ENCODE data around the gene LTBP1. TPM values are rescaled to one million over a fixed set of nuclear protein-coding genes. Genes with fewer than 3 reads are reported as not detected.

Gene LTBP1
- total and polyA plus RNA-seq, 10 of the 15 experiments (the other 5 are each of a cell fraction or from before 2014, with no cell fraction given) = 0.01 to 0.28 (median 0.12) TPM; not detected in 2

- TF ChIP-seq CTCF (IDR thresholded peaks at IDR 0.05 in 2 of 3, conservative IDR thresholded peaks at IDR 0.05 in 1 of 3; ENCODE audit: control insufficient read depth in 2 of 3, extremely low read depth in 1 of 3, insufficient read depth in 1 of 3, low read depth in 3 of 3, low read length in 3 of 3) (no peak), MXI1 (IDR thresholded peaks at IDR 0.05; ENCODE audit: low read depth, low read length) (no peak), MYB (IDR thresholded peaks at IDR 0.05; ENCODE audit: borderline replicate concordance, low read depth, low read length) (no peak), MYC (IDR thresholded peaks at IDR 0.05; ENCODE audit: insufficient read depth, insufficient read length, insufficient replicate concordance, low read length, severe bottlenecking) (no peak), STAT3 (IDR thresholded peaks at IDR 0.05; ENCODE audit: low read depth, low read length) (no peak)
- TF ChIP-seq, protein P1, sequence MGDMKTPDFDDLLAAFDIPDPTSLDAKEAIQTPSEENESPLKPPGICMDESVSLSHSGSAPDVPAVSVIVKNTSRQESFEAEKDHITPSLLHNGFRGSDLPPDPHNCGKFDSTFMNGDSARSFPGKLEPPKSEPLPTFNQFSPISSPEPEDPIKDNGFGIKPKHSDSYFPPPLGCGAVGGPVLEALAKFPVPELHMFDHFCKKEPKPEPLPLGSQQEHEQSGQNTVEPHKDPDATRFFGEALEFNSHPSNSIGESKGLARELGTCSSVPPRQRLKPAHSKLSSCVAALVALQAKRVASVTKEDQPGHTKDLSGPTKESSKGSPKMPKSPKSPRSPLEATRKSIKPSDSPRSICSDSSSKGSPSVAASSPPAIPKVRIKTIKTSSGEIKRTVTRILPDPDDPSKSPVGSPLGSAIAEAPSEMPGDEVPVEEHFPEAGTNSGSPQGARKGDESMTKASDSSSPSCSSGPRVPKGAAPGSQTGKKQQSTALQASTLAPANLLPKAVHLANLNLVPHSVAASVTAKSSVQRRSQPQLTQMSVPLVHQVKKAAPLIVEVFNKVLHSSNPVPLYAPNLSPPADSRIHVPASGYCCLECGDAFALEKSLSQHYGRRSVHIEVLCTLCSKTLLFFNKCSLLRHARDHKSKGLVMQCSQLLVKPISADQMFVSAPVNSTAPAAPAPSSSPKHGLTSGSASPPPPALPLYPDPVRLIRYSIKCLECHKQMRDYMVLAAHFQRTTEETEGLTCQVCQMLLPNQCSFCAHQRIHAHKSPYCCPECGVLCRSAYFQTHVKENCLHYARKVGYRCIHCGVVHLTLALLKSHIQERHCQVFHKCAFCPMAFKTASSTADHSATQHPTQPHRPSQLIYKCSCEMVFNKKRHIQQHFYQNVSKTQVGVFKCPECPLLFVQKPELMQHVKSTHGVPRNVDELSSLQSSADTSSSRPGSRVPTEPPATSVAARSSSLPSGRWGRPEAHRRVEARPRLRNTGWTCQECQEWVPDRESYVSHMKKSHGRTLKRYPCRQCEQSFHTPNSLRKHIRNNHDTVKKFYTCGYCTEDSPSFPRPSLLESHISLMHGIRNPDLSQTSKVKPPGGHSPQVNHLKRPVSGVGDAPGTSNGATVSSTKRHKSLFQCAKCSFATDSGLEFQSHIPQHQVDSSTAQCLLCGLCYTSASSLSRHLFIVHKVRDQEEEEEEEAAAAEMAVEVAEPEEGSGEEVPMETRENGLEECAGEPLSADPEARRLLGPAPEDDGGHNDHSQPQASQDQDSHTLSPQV (IDR thresholded peaks at IDR 0.05) = no peak
- TF ChIP-seq, protein P2, sequence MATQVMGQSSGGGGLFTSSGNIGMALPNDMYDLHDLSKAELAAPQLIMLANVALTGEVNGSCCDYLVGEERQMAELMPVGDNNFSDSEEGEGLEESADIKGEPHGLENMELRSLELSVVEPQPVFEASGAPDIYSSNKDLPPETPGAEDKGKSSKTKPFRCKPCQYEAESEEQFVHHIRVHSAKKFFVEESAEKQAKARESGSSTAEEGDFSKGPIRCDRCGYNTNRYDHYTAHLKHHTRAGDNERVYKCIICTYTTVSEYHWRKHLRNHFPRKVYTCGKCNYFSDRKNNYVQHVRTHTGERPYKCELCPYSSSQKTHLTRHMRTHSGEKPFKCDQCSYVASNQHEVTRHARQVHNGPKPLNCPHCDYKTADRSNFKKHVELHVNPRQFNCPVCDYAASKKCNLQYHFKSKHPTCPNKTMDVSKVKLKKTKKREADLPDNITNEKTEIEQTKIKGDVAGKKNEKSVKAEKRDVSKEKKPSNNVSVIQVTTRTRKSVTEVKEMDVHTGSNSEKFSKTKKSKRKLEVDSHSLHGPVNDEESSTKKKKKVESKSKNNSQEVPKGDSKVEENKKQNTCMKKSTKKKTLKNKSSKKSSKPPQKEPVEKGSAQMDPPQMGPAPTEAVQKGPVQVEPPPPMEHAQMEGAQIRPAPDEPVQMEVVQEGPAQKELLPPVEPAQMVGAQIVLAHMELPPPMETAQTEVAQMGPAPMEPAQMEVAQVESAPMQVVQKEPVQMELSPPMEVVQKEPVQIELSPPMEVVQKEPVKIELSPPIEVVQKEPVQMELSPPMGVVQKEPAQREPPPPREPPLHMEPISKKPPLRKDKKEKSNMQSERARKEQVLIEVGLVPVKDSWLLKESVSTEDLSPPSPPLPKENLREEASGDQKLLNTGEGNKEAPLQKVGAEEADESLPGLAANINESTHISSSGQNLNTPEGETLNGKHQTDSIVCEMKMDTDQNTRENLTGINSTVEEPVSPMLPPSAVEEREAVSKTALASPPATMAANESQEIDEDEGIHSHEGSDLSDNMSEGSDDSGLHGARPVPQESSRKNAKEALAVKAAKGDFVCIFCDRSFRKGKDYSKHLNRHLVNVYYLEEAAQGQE (IDR thresholded peaks at IDR 0.05; ENCODE audit: low read depth, low read length) = no peak
Measured at GRCh38 chr2:32976409-32977063, 29.8 kb downstream of the LTBP1 start (continued).

All from GM12878 (cell line).